CD1c-positive myeloid dendritic cell (primary cell): Measurements from ENCODE around the gene ZCCHC7.

Experiments used
- DNase-seq: peaks from one replicate; pipeline ENCODE4 v3.0.0-alpha.2; 2016; ENCODE audit errors: extremely low spot score

ZCCHC7 gene

GRCh38 chr9:37405350-37405749 is 285.0 kb downstream of the ZCCHC7 start:
- DNase-seq, result no peak

DNA sequence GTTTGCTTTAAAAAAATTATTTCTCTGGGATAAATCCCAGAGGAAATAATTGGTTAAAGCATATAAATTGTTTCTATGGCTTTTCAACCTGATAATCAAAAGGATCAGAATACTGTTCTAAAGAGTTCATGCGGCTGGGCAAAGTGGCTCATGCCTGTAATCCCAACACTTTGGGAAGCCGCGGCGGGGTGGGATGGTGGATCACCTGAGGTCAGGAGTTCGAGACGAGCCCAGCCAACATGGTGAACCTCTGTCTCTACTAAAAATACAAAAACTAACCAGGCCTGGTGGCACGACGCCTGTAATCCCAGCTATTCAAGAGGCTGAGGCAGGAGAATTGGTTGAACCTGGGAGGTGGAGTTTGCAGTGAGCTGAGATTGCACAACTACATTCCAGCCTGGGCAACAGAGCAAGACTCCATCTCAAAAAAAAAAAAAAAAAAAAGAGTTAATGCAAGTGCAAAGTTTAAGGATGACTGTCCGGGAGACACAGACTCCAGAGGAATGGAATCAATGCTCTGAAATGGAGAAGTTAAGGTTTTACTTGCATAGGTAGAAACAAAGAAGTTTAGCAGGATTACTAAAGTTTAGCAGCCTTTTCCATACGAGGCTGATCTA is 285.5 kb downstream of the ZCCHC7 start:
- DNase-seq, result no peak

GRCh38 chr9:37406603-37407401 is 286.4 kb downstream of the ZCCHC7 start:
- DNase-seq, result no peak

DNA sequence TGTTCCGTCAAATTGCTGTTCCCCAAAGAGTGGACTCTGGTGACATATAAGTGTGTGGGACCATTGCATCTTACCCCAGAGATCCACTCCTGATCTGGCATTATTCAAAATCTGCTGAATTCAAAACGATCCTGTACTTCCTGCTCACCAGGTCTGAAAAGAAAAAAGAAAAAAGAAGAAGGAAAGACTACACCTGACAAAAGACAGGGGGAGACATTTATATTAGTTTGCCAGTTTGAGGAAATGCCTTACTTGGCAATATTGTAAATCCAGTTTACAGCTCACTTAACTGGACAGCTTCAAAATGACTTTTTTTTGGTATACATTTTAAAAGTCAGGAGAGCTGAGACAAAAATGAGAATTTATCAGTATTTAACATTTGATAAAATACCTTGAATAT is 287.1 kb downstream of the ZCCHC7 start:
- DNase-seq, result no peak
